ENCODE results near the gene PSMB4. TPM values are rescaled to one million over a fixed set of nuclear protein-coding genes. Genes with fewer than 3 reads are reported as not detected.
A peak's percentile ranks its signal among the peaks of the same experiment; 100 is the strongest.
"Not testable (repeated sequence)": the region's sequence is repeated elsewhere in the genome, so short reads cannot be mapped to it uniquely, and the experiment has no call there.

PSMB4 gene
- 369 TPM for total RNA-seq

- DNase-seq (ENCODE audit: low spot score in 2 of 2), result peak; percentile 85 to 88
- FAIRE-seq, result peak; percentile 56
Measured at GRCh38 chr1:151399324-151400171, at the start of gene PSMB4. Gene PSMB4, plus strand, starts transcription at chr1:151399573. Its CDS starts 15 bp downstream, at chr1:151399588.

GRCh38 chr1:151350323-151350722, 49.0 kb upstream of the PSMB4 start:
- DNase-seq (ENCODE audit: low spot score in 2 of 2); FAIRE-seq: not testable (repeated sequence)

- no peak for FAIRE-seq
- DNase-seq (ENCODE audit: low spot score in 2 of 2), result no peak
Measured at GRCh38 chr1:151352021-151352718, 47.2 kb upstream of the PSMB4 start.

- DNase-seq (ENCODE audit: low spot score in 2 of 2), result no peak
- no peak for FAIRE-seq
Measured at GRCh38 chr1:151356696-151357095, 42.7 kb upstream of the PSMB4 start.

GRCh38 chr1:151361883-151362282, 37.5 kb upstream of the PSMB4 start:
- DNase-seq (ENCODE audit: low spot score in 2 of 2) (no peak), FAIRE-seq (no peak)

- no peak for FAIRE-seq
Measured at GRCh38 chr1:151362308-151363155, 36.8 kb upstream of the PSMB4 start.

GRCh38 chr1:151364996-151365395, 34.4 kb upstream of the PSMB4 start:
- FAIRE-seq, result no peak
- no peak for DNase-seq (ENCODE audit: low spot score in 2 of 2)

More at GRCh38 chr1:151362308-151363155, 36.8 kb upstream of the PSMB4 start:
- DNase-seq (ENCODE audit: low spot score in 2 of 2), result no peak

- FAIRE-seq (no peak), DNase-seq (ENCODE audit: low spot score in 2 of 2) (no peak)
Measured at GRCh38 chr1:151367658-151368392, 31.5 kb upstream of the PSMB4 start.

GRCh38 chr1:151368393-151369301, 30.7 kb upstream of the PSMB4 start:
- DNase-seq (ENCODE audit: low spot score in 2 of 2) (no peak), FAIRE-seq (no peak)

GRCh38 chr1:151369302-151369610, 30.1 kb upstream of the PSMB4 start:
- no peak for FAIRE-seq
- no peak for DNase-seq (ENCODE audit: low spot score in 2 of 2)

- DNase-seq (ENCODE audit: low spot score in 2 of 2) (no peak), FAIRE-seq (no peak)
Measured at GRCh38 chr1:151369621-151370048, 29.7 kb upstream of the PSMB4 start.

GRCh38 chr1:151370211-151370911, 29.0 kb upstream of the PSMB4 start:
- DNase-seq (ENCODE audit: low spot score in 2 of 2), result no peak

GRCh38 chr1:151371370-151372057, 27.9 kb upstream of the PSMB4 start:
- FAIRE-seq (no peak), DNase-seq (ENCODE audit: low spot score in 2 of 2) (no peak)

More at GRCh38 chr1:151370211-151370911, 29.0 kb upstream of the PSMB4 start:
- FAIRE-seq, result no peak

GRCh38 chr1:151372058-151372934, 27.1 kb upstream of the PSMB4 start, which contains the start of gene SELENBP1:
Gene SELENBP1, minus strand, starts transcription at chr1:151372705. Its CDS starts 64 bp downstream, at chr1:151372641.
- no peak for FAIRE-seq

GRCh38 chr1:151373196-151373595, 26.2 kb upstream of the PSMB4 start:
- FAIRE-seq, result no peak

More at GRCh38 chr1:151372058-151372934, 27.1 kb upstream of the PSMB4 start, which contains the start of gene SELENBP1:
- DNase-seq (ENCODE audit: low spot score in 2 of 2), result peak; percentile 37 to 62

GRCh38 chr1:151377150-151377884, 22.1 kb upstream of the PSMB4 start:
- FAIRE-seq (no peak), DNase-seq (ENCODE audit: low spot score in 2 of 2) (no peak)

More at GRCh38 chr1:151373196-151373595, 26.2 kb upstream of the PSMB4 start:
- DNase-seq (ENCODE audit: low spot score in 2 of 2), result no peak

Data from frontal cortex (tissue), 4 donors.